ENCODE data around the gene HMBS.

The HMBS gene

DNA sequence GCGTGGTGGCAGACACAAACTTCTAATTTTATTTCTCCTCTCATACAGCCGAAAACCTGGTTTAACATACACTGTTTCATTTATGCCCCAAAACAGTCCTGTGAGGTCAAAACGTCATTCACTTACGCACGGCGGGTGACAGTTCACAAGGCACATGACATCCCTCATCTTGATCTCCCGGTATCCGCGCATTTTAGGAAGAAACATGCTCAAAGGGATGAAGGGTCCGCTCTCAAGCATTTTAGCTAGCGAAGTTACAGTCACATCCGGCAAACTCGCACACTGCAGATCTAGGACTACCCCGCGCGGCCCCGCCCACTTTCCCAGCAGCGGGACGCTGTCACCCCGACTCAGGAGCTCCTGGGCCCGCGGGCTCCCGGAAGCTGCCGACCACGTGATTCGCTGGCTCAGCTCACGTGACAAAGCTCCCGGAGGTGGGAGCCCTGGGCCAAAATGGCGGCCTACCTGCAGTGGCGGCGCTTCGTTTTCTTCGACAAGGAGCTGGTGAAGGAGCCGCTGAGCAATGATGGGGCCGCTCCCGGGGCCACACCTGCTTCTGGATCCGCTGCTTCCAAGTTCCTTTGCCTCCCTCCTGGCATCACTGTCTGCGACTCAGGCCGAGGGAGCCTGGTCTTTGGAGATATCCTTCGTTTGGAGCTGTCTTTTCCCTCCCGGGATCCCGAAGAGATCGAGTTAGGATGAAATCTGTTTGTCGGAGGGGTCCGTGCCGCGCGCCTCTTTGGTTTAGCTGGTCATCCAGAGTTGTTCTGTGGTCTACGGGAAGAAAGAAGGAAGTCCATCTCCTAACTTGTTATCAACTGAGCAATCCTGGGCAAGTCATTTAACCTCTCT lies 17.1 kb upstream of the HMBS start, which contains the start of gene VPS11:
TSS of gene VPS11 (plus strand) at position 448 of the 852 bp plus-strand sequence. CDS start at position 454, 6 bp downstream.
- DNase-seq (ENCODE audit: low spot score), result peak; percentile 96

DNA sequence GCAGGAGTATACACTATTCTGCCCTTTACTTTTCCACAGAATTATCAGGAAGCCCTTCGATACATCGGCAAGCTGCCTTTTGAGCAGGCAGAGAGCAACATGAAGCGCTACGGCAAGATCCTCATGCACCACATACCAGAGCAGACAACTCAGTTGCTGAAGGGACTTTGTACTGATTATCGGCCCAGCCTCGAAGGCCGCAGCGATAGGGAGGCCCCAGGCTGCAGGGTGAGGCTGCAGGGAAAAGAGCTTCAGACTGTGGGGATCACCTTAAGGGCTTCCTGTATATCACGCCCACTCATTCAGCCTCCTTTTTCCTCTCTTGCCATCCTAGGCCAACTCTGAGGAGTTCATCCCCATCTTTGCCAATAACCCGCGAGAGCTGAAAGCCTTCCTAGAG lies 6.8 kb upstream of the HMBS start:
- DNase-seq (ENCODE audit: low spot score), result no peak

DNA sequence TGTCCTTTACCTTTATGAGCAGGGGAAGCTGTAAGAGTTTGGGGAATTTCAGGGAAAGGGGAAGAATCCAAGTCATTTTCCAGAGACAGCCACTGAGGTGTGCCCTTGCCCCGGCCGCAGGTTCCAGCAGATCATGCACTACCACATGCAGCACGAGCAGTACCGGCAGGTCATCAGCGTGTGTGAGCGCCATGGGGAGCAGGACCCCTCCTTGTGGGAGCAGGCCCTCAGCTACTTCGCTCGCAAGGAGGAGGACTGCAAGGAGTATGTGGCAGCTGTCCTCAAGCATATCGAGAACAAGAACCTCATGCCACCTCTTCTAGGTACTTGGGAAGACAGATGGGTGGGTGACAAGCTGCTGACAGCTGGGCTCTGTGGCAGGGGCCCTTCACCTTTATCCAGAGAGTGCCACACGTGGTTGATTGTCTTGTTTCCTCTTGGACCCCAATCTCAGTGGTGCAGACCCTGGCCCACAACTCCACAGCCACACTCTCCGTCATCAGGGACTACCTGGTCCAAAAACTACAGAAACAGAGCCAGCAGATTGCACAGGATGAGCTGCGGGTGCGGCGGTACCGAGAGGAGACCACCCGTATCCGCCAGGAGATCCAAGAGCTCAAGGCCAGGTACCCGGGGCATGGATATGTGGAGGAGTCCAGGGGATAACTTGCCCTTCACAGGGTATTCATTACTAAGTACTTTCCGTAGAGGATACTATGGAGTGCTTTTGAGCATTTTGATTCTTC lies 5.8 kb upstream of the HMBS start:
- no peak for DNase-seq (ENCODE audit: low spot score)

DNA sequence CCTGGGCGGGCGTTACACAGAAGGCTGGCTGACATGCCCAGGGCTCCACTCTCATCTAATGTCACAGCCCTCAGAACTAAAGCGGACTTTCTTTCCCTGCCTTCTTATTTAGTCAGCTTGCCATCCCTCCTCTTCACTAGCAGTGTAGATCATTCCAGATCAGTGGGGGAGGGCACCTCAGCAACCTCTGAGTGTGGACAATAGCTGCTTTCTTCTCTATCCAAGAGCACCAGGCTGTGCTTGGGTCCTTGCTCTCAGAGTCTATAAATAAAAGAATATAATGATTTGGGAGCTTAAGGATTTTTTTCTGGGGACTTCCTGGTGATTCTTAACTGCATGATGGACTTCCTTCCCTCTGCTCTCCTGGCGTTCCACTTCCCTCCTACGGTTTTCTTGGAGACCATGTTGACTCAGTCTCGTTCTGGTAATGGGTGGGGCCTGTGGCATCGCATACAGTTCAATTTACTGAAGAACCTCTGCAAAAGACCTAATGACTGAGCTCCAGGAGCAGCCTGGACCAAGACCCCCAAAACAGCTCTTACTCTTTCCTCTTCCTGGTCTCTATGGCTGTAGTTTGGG lies 2.9 kb upstream of the HMBS start:
- peak; percentile 85 for DNase-seq (ENCODE audit: low spot score)

DNA sequence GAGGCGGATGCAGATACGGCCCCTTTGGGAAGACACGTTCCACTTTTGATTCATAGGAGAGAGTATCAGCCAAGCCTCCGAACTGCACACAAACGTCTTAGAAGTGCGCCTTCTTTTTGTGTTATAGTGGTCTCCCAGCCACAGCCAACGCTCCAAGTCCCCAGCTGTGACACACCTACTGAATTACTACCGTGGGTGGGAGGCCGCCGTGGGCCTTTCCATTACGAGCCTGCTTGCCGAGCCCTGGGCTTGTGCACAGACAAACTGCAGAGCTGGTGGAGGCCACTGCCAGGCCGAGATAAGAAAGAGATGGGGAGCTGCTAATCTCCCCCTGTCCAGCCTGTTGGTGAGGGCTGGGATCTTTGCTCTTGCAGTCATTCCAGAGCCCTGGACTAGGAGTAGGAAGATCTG lies 761 bp downstream of the HMBS start:
- DNase-seq (ENCODE audit: low spot score), result no peak

DNA sequence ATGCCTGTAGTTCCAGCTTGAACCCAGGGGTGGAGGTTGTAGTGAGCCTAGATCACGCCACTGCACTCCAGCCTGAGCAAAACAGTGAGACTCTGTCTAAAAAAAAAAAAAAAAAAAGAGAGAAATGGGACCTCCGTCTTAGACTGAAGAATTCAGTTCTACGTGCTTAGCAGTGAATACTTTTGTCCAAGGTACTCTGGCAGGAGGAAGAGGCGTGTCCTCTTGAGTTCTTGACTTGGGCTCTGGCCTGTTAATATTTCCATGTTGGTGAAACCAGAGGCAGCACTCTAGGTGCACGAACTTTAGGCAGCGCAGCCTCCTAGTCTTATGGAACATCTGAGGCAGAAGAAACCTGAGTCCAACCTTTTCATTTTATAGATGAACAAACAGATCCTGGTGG lies 2.4 kb downstream of the HMBS start:
- no peak for DNase-seq (ENCODE audit: low spot score)

DNA sequence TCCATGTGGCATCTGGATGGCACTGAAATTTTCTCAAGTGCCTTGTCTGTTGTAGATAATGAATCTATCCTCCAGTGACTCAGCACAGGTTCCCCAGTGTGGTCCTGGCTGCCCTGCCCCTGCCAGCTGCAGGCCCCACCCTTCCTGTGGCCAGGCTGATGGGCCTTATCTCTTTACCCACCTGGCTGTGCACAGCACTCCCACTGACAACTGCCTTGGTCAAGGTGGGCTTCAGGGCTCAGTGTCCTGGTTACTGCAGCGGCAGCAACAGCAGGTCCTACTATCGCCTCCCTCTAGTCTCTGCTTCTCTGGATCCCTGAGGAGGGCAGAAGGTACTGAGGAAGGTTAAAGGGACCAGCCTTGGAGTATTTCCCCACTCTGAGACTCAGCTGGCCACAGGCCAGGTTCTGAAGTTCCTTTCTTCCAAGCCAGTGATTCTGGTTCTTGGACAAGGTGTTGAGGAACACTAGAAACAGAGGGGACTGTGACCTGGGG lies 3.1 kb downstream of the HMBS start:
- no peak for DNase-seq (ENCODE audit: low spot score)

DNA sequence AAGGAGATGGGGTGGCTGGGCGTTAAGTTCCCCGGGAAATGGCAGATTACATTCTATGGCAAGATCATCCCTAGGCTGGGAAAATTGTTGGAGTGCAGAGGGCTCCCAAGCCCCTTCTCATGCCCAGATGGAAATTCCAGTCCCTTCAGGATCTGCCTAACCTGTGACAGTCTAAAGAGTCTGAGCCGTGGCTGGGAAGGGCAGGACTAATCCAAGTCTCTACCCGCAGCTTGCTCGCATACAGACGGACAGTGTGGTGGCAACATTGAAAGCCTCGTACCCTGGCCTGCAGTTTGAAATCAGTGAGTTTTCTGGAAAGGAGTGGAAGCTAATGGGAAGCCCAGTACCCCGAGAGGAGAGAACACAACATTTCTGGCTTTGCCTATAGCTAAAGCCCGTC lies 3.7 kb downstream of the HMBS start:
- no peak for DNase-seq (ENCODE audit: low spot score)

DNA sequence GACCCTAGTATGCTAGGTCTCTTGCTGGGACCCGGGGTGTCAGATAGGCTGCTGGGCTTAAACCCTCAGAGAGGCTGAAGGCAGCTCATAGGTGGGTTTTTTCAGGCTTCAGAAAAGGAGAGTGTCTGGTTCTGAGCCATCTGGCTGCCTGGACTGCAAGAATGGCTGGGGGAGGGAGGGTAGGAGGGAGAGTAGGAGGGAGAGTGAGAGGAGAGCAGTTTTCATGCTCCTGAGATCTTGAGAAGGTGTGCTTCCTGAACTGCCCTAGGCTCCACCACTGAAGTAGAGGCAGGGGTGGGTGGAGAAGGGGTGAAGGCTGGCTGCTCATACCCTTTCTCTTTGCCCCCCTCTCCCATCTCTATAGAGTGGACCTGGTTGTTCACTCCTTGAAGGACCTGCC lies 4.6 kb downstream of the HMBS start:
- no peak for DNase-seq (ENCODE audit: low spot score)

DNA sequence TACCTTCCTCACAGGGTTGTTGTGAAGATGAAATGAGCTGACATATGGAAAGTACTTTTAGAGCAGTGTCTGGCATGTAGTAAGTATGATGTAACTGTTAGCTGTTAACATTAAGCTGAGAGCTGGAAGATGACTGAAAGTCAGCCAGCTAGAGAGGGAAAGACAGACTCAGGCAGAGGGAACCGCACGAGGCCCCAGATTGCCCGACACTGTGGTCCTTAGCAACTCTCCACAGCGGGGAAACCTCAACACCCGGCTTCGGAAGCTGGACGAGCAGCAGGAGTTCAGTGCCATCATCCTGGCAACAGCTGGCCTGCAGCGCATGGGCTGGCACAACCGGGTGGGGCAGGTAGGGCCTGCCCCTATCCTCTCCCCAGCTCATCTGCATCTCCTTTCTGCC lies 6.5 kb downstream of the HMBS start:
- DNase-seq (ENCODE audit: low spot score), result no peak

DNA sequence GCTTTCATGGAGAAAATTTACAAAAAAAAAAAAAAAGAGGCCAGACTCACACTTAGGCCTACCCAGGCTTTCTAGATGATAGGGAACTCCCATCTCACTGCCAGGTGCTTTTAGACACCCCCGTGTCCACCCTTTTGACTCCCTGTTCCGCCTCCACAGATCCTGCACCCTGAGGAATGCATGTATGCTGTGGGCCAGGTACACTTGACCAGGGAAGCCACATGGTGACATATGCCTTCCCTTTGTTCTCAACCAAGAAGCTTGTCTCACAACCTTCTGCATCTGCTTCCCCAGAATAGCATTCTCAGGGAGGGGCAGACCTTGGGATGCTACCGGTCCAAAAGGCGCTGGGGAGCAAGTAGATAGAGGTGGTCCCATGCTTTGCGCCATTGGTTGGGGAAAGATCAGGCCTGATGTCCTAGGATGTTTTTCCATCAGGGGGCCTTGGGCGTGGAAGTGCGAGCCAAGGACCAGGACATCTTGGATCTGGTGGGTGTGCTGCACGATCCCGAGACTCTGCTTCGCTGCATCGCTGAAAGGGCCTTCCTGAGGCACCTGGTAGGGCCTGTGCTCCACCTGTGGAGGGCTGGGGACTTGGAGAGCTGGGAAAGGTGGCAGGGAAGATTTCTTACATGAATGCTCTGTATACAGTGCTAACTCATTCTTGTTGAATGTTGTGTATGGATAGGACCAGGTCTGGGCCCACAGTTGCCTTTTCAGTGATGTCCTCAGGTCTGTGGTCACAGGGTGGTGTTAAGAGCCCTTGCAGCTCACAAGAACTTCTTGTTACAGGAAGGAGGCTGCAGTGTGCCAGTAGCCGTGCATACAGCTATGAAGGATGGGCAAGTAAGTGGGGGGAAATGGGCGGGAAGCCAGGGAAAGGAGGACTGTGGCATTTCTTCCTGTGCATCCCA lies 7.5 kb downstream of the HMBS start:
- no peak for DNase-seq (ENCODE audit: low spot score)

DNA sequence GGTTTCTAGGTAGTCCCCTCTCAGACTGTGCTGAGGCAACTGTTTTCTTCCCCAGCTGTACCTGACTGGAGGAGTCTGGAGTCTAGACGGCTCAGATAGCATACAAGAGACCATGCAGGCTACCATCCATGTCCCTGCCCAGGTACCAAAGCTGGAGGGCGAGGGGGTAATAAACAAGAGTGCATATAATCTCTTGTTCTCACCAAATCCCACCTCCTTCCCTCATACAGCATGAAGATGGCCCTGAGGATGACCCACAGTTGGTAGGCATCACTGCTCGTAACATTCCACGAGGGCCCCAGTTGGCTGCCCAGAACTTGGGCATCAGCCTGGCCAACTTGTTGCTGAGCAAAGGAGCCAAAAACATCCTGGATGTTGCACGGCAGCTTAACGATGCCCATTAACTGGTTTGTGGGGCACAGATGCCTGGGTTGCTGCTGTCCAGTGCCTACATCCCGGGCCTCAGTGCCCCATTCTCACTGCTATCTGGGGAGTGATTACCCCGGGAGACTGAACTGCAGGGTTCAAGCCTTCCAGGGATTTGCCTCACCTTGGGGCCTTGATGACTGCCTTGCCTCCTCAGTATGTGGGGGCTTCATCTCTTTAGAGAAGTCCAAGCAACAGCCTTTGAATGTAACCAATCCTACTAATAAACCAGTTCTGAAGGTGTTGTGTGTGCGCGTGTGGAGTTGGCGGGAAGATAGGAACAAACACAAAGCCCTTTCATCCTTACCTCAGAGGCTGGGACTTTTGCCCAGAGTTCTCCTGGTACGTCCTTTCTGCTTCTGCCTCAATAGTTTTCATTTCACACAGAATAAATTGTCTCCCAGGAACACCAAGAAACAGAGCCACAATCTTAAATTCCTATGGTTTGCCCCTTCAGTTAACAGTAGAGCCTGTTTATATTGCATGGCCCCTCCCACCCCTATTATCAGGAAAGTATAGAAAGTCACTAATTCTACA lies 8.5 kb downstream of the HMBS start:
- DNase-seq (ENCODE audit: low spot score), result peak; percentile 47

DNA sequence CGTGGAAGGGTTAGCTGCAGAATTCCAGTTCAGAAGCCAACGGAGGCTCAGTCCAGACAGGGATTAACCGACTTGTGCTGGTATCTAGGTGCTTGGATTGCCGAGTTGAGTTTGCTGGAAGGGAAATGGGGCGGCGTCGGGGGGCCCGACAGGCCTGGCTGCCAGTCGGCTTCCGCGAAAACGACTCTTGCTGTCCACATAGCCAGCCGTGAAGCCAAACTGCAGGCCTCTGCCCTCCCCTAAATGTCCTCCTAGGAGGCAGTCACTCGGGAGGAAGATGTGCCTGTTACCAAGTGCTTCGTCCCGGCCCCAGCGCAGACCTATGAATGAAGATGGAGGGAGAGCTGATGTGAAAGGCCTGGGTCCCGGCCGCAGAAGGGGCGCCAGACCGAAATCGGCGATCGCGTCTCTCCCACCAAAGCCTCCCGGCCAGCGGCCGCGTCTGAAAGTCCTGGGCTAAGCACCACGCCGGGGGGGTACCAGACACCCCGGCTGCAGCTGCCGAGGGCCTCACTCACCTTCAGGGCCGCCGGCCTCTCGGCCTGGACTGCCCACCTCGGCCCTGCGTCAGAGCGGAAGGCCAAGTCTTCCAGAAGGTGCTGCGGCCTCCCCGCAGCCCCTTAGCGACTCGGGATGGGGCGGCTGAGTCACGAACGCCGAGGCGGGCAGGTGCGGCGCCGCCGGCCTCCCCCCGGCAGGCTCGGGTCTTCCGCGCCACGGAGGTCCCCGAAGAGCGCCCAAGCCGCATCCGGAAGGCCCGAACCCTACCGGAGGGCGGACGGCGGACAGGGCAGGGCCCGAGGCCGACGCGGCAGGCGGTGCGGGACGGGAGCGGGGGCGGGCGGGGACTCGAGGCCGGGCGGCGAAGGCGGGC lies 9.5 kb downstream of the HMBS start:
- DNase-seq (ENCODE audit: low spot score), result peak; percentile 37

DNA sequence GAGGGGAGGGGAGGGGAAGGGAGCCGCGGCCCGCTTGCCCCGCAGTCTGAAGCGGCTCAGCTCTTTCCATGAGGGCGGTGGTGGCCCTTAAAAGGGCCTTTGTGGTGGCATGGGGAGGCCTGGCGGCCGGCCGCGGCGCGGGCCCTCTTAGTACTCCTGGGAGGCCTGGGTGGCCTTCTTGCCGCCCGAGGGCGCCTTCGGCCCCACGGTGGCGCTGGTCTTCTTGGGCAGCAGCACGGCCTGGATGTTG lies 10.1 kb downstream of the HMBS start:
- peak; percentile 90 for DNase-seq (ENCODE audit: low spot score)

DNA sequence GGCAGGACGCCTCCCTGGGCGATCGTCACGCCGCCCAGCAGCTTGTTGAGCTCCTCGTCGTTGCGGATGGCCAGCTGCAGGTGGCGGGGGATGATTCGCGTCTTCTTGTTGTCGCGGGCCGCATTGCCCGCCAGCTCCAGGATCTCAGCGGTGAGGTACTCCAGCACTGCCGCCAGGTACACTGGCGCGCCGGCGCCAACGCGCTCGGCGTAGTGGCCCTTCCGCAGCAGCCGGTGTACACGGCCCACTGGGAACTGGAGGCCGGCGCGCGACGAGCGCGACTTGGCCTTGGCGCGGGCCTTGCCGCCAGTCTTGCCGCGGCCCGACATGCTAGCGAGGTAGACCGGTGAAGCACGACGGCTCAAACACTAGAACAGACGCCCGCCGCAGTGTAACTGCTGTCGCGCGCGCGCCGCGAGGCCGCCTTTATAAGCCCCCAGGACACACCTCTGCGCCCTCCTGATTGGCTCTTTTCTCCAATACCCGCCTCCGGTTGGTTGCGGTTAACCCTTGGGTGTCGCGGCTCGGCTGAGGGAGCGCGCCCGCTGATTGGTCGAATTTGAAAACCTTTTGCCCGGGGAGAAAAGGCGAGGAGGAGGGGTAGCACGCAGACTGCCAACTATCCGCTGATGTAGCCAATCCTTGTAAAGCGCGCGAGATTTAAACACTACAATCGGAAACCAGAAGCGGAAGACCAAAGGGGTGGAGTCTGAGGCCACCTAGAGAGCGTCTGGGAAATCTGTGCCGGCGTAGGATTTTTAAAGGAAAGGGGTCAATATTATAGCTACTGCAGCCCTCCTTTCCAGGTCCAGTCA lies 10.6 kb downstream of the HMBS start:
- peak; percentile 100 for DNase-seq (ENCODE audit: low spot score)

DNA sequence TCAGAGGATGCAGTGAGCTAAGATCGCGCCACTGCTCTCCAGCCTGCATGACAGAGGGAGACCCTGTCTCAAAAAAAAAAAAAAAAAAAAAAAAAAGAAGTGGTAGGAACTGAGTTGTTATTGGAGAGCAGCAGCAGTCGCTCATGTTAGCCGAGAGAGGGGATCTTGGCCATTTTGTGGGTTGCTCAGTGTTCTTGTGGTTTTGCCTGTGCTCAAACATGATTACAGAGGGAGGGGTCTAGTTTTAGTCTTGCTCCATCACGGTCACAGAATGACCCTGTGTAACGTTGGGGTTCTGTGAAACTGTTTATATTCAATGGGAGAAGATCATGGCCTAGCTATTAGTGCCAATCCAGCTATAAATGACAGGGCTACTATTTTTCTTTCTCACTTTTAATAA lies 15.0 kb downstream of the HMBS start:
- DNase-seq (ENCODE audit: low spot score), result no peak

DNA sequence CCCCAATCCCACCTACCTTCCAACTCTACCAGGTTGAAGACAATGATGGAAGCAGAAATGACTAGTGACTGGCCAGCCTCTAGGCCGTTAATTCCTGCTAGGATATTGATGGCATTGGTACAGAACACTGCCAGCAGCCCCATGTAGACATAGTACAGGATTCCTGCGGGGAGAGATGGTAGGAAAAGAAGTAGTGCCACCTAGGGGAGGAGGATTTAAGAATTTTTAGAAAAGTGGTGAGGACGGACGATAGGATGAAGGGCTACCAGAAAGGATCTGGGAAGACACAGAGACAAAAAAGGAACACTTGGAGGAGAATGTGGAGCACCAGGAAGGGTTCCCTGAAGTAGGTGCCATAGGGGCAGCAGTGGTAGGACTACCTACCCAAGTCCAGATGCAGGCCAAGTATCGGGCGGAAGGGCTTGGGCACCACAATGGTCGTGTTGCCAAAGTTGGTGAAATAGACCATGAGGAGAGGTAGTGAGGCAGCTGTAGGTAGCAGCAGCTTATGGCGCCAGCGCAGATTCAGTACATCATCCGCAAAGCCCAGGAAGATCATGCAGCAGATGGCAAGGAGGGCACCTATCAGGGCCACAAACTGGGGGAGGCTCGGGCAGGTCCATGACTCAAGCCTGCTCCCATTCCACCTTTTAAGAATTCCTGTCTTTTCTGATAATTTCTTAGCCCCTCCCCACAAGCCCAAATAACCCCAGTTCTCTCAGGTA lies 15.7 kb downstream of the HMBS start:
- DNase-seq (ENCODE audit: low spot score), result no peak
